Right hindlimb (tissue), 1 donor: ENCODE data around the gene ZNF804B.

Experiments used
- DNase-seq: peaks from one replicate; pipeline ENCODE4 v3.0.0-alpha.2; 2018

The ZNF804B gene

DNA sequence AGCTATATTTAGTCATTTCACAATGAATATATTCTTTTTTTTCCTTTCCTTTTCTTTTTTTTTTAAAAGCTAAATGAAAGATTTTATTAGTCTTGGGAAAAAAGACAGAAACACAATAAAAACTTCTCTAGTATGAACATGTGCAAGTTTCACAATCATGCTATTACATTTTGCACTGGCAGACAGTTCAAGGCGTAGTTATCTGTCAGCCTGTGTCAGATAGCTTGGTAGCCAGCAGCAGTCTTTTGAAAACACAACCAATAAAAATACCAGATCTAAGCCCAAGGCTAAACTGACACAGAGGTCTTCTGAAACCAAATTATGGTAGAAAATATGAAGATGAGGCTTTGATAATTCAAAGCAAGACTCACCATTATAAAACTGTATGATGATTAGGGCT lies 241.8 kb downstream of the ZNF804B start:
- DNase-seq, result no peak

DNA sequence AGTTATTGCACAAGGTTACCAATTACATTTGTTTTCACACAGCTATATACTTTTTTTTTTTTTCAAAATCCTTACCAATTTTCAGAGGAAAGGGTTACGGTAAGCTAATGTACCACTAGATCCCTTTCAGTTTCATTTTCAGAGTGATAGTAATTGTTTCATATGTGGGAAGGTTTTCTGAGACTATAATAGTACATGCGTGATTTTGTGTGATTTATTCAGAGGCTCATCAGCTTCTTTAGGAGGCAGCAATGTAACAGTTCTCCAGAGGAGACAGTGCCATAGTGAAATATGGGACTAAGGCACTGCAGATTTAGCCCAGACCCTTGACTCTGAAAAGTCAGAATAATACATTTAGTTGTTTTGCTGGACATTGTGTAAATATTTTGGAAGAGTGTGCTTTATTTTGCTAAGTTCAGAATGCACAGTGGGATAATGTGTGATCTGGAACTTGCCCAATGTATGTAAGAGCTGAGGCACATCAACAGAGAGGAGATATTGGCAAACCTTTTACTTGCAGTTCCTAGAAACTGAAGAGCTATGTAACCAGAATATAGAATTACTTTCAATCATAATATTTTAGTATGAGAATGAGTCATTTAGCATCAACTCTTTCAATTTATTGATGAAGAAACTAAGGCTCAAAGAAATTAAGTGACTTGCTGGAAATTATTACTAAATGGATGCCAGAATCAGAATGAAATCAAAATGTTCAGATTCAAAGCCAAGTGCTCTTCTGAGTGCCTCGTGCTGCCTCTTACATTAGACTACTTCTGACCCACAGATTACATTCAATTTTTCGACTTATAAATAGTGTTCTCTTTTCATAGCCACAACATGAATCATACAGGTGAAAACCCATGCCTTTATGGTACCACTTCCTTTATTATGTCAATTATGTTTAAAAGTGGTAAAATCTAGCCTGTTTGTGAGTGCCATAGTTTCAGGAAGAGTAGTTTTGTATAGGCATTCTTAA lies 243.8 kb downstream of the ZNF804B start:
- no peak for DNase-seq

DNA sequence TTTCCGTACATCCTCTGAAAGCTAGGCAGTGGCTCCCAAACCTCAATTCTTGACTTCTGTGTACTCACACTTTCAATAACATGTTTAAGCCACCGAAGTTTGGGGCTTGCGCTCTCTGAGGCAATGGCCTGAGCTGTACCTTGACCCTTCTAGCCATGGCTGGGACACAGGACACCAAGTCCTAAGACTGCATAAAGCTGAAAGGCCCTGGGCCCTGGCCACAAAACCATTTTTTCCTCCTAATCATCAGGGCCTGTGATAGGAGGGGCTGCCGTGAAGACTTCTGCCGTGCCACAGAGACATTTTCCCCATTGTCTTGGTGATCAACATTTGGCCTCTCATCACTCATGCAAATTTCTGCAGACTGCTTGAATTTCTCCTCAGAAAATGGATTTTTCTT lies 252.5 kb downstream of the ZNF804B start:
- DNase-seq, result no peak

DNA sequence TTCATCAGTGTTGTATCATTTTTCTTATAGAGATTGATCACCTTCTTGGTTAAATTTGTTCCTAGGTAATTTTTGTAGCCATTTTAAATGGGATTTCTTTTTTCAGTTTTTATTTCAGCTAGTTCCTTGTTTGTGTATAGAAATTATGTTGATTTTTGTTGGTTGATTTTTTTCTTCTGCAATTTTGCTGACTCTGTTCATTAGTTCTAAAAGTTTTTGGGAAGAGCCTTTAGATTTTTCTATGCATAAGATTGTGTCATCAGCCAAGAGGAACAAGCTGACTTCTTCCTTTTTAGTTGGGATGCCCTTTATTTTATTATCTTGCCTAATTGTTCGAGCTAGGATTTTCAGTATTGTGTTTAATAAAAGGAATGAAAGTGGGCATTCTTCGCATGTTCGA lies 258.2 kb downstream of the ZNF804B start:
- DNase-seq, result no peak

DNA sequence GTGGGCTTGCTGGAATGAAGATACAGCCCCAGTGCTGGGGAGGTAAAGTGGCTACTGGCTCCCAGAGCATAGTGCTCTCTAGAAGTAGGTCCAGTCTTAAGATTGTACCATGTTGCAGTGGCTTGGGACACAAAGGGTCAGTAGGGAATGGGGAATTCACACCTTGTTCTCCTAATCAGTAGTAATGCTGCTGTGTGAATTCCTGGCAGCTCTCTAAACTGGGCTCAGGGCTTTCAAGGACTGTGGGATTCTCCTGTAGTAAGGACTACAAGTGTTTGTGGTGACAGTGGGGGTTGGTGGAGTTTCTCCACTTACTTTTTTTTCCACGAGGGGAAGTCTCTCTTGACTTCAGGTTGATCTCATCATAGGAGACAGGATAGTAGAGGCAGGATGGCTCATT lies 262.2 kb downstream of the ZNF804B start:
- DNase-seq, result no peak

DNA sequence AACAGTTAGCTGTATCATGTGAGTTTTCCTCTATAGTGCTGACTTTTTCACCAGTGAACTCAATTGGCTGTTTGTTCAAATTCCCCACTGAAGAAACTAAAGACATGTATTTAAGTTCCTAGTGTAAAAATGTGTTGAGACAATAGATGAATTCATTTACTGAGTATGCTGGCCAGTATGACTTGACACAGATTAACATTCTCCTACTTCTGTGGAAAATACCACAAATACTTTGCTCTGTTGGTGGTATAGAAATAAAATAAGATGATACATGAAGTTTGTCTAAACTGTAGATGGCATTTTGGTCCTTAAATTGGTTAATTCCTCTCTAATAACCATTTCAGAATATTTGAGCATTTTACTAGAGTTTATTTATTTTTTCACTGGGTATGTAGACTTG lies 263.7 kb downstream of the ZNF804B start:
- DNase-seq, result no peak

DNA sequence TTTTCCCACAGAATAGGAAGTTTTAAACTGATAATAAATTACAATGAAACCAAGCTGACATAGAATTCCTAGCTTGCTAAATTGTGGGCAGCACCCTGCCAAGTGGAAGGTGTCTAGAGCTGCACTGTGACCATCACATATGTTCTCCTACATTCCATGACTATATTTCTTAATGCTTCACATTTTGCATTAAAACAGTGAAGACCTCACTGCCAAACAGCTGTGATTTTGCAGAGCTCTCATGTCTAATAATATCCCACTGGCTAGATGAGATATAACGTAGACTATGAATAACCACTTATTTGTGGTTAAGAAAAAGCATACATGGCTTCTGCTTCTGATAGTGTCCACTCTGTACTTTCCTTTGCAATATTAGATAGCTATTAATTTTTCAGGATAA lies 264.4 kb downstream of the ZNF804B start:
- DNase-seq, result no peak

DNA sequence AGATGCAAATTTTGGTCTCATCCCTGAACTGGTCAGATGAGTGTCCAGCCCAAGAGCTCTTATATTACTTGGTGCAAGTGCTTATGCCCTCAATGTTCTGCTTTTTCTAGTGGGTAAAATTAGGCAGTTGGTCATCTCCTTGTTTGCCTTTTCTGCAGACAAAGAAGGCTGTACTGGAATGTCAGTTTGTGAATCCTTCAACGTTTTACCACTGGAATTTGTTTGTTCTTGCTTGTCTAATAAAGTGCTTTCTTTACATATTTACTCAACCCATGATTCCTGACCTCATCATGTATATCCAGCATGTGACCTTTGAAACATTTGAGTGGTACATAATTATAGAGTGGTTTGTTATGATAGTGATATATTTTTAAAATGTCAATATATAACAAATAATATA lies 268.3 kb downstream of the ZNF804B start:
- no peak for DNase-seq

DNA sequence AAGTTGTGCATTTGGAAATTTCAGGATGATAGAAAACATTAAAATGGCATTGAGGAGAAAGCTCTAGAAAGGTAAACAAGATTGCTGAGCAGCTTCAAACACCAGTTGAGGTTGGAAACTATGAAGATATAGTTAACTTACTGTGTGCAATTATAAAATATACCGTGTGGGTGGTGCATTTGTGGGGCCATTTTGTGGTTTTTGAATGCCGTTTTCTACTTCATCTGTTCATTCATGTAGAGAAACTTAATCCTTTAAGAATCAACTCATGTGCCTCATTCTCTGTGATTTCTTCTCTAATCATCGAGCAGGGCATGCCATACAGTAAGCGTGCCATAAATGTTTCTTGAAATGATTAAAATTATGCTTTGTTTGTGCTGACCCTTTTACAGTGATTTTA lies 268.8 kb downstream of the ZNF804B start:
- no peak for DNase-seq

DNA sequence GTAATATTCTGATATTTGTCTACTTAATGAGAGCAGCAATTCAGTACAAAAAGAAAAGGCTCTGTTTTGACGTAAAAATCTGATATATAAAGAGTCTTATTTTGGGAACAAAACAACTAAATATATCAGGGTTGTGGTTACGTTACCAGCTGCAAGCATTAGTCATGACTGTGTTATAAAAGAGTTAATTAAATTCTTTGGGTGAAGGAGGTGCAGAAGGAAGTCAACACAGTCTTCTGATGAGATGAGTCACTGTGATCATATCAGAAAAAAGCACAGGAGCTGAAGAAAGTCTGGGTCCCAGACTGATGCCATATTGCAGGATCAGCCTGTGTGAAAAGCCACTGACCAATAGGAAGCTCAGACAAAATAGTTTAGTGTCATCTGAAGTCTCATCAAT lies 270.4 kb downstream of the ZNF804B start:
- DNase-seq, result no peak

DNA sequence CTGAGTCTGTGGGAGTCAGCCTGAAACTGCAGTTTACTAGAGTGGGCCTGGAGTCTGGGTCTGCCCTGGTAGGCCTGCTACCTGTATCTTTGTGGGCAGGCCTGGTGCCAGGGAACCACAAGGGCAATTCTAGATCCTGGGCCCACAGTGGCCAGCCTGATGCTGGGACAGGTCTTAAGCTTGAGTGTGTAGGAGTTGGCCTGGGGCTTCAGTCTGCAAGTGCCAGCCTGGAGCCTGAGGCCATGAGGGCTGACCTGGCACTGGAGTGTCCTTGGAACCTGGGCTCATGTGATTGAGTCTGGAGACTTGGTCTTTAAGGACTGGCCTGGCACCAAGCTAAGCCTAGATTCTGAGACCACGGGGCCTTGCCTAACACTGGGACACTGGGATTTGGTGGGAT lies 281.7 kb downstream of the ZNF804B start:
- no peak for DNase-seq

DNA sequence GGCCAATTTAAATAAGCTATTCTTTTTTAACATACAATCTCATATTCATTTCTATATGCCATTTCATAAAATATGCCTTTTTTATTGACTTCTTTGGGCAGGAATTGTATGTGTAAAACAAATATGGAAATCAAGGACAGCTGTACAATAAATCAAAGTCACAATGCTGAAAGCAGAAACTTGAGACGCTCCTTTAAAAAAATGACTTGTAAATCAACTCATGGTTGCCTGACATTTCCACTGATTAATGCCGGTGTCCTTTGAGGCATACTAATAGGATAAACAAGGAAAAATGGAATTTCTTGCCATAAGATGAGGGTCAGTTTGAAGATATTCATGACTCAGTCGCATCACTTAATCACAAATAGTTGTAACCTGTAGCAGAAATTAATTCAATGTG lies 283.4 kb downstream of the ZNF804B start:
- DNase-seq, result no peak

DNA sequence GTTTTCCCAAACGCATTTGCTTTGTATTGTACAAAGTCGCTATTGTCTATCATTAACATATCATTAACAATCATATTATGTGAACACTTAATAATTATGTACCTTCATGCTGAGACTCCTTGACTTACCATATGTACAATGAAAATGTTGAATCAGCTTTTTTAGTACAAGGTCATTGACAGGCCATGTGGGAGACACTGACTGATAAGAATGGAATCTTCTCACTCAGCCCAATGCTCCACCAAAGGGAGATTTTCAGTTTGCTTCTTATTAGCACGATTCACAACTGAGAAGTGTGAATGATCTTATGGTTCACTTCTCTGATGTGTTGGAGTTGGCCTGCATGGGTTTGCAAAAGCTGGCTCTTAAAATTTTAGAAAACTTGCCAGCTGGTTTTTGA lies 289.5 kb downstream of the ZNF804B start:
- DNase-seq, result no peak

DNA sequence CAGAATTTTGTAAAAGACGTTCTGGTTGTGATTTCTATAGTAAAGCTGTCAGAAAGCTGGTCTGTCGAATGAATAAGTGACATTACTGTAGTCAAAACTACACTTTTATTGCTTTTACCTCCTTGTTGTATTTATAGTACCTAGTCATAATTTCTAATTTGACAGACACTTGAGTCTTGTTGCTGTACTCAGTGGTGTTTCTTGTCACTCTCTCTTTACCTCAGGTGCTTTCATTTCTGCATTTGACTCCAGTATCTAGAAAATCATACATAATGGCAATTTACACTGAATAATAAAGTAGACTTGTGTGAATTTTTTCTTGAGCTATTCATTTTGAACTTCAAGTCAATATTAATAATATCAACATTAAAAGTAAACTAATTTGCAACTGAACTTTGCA lies 293.6 kb downstream of the ZNF804B start:
- no peak for DNase-seq

DNA sequence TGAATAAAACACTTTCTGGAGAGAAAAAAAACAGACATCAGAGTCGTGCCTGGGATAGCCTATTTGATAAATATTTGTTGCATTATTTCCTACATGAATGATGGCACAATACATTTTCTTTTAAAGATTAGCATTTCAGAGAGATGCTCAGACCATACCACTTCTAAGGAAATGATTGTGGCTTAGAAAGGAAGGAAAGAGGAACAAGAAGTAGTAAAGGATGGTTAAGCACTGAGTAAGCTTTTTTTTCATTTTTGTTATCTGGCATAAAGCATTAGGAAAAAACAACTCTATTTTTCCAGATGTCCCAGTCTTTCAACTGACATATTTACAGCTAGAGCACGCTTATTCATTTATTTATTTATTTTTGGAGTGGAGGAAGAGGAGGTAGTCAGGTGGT lies 294.9 kb downstream of the ZNF804B start:
- no peak for DNase-seq

DNA sequence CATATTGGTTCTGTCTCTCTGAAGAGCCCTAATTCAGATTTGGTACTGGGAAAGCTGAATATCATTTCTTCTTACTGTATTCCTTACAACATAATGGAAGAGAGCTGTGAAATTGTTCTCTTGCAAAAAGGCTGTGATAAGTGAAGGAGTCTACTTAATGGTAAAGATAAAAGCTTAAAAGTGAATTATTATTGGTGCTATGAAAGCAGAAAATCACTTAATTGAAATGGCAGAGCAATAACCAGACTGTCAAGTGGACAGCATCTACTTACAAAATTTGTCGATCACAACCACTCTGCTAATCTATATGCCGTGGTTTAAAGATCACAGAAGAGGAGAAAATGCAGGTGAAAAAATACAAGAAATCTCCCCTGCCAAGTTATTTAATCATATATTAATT lies 300.7 kb downstream of the ZNF804B start:
- no peak for DNase-seq

DNA sequence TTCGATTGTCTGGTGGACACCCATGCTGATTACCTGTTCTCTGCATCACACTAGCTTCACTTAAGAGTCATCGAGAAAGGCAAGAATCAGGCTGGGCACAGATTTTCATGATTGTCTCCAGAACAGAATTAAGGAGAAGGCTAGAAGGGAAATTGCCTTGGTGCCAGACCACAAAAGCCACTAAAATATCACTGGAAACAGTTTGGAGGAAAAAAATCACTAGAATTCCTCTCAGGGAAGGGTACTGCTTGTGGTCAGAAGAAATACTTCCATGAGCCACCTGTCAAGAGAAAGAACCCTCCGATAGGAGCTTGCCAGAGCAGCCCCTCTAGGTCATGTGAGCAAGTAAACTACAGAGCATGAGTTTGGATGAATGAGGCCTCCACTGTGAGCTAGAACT lies 305.3 kb downstream of the ZNF804B start:
- DNase-seq, result no peak

DNA sequence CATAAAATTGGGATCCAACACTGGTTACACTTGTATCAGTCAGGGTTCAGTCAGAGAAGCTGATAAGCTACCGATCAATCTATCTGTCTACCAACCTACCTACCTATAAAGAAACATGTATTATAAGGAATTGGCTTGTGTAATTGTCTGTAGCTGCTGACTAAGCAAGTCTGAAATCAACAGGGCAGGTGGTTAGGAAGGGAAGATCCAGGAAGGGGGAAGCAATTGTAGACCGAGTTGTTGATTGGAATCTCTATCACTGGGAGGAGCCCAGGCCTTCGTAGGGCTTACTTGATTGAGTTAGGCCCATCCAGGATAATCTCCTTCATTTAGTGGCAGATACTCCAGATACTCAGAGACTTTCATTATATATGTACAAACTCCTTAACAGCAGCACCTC lies 307.5 kb downstream of the ZNF804B start:
- no peak for DNase-seq

DNA sequence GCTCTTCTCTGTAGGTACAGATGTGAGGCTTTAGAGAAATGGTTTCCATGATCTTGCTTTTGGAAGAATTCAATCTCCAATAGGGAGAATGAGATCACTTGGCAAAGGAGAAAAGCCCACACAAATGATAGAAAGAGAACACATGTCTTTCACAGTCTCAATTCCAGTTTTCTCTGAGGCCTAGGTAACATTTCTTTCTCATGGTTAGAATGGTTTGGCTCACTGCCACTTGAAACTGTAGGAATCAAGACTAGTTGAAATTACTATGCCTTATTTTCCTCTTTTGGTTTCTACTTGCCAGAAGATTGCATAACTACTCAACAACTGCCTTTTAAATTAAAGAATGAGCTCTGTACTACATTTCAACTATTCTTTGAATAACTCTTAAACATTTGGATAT lies 312.6 kb downstream of the ZNF804B start:
- no peak for DNase-seq

DNA sequence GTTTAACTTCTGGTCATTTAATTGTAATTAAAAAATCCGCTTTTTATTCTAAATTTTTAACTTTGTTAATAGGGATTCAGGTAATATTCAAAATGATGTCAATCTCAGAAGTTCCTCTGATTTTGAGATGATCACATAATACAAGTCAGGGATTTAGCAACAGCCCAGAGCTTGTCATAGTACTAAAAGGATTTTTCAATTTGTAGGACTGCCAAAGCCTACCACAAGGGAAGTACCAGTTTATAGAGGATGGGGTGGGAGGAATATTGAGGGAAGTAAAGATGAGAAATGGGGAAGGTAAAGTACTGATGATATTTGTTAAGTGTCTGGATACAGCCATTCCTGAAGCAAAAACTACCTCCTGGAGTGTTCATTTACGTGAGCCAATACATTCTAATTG lies 314.3 kb downstream of the ZNF804B start:
- DNase-seq, result no peak

DNA sequence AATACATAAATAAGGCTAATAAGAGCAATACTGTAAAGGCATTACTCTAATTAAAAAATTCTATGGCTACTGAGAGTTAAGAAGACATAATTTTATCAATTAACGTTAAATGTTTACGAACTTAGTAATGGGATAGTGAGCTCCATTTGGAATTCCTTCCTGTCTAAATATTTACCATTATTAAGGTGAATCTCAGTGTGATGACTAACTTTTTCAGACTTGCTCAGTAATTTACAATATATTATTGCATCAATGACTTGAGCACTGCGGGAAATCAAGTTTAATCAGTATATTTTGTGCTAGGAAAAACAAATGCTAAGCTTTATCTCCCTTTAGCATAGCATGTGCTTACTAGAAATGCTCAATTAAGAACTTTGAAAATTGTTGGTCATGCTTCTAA lies 318.5 kb downstream of the ZNF804B start:
- no peak for DNase-seq

DNA sequence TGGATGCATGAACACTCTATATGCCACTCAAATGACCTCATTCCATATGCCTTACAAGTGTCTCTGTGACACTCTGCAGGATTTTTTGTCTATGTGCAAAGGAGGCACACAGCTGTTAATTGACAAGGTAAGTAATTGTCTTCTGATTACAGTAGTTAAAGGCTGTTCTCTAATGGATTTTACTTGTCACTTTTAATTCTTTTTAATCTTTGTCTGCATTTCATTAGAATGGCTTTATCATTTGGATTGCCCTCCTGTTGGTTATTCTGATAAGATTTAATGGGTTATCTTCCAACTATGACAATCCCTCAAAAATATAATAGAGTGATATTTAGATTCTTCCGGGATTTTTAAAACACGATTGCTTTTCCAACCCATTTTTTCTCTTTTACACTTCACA lies 326.1 kb downstream of the ZNF804B start:
- DNase-seq, result no peak

DNA sequence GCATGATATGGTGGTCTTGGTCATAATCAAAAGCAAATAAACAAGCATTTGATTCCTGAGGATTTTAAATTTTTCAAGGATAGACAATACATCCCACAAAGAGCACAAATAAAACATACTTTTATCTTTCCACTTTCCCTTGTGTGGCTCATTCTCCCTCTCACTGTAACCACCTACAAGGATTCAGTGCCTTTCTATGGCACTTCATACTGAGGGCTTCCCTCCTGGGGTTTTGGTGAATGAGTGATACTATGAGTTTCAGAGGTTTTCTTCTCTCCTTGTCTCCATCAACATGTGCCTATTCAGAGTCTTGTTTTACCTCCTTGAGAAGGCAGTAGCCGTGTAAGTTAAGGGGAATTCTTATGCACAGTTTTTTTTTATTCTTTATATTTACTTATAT lies 332.1 kb downstream of the ZNF804B start:
- no peak for DNase-seq

DNA sequence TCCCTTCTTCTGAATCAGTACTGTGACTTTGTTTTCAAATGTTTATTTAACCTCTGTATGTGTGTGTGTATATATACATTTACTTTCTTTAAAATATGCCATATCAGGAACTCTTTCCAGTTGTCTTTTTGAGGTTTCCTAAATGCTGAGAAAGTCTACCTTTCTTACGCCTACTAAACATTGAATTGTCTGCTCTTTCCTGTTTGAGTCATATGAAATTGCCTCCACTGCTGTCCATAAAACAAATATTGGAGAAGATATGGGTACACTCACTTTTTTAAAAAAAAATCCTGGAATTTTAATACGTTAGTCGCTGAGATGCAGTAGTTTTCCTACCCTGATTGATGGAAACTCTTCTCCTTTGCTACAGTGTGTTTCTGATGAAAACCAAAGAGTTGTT lies 334.8 kb downstream of the ZNF804B start:
- no peak for DNase-seq

DNA sequence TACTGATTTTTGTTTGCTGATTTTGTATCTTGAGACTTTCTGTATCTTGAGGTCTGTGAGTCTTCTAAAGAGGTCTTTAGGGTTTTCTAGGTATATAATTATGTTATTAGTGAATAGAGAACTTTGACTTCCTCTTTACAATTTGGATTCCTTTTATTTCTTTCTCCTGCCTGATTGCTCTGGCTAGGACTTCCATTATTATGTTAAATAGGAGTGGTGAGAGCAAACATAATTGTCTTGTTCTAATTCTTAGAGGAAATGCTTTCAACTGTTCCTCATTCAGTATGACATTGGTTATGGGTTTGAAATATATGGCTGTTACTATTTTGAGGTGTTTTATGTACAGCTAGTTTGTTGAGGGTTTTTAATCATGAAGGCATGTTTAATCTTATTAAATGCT lies 344.1 kb downstream of the ZNF804B start:
- no peak for DNase-seq
